K562 treated with DMSO at 1 percent for 48 hours (cell line): ENCODE results near the gene PSMC3IP. TPM values are rescaled to one million over a fixed set of nuclear protein-coding genes. Genes with fewer than 3 reads are reported as not detected.

Experiments used
- total RNA-seq: library from RNA; unstranded; fragments of 300-600 nt; gene quantifications from 2 replicates; pipeline ENCODE4 v1.2.3, GENCODE V29; 2022; ENCODE audit warnings: low replicate concordance; ENCODE audit errors: extremely low read depth

The PSMC3IP gene
- not detected in 2 replicates for total RNA-seq

GRCh38 chr17:42577532-42578281 is at the start of gene PSMC3IP:
TSS of gene PSMC3IP (minus strand) at chr17:42577729. CDS start at chr17:42577686, 43 bp downstream.

GRCh38 chr17:42609182-42609813 is 31.8 kb upstream of the PSMC3IP start, which contains the start of the genes RETREG3 and TUBG1:
TSS of gene RETREG3 (minus strand) at chr17:42609374. CDS start at chr17:42609324, 50 bp downstream.
TSS of gene TUBG1 (plus strand) at chr17:42609683. CDS start at chr17:42609738, 55 bp downstream.

DNA sequence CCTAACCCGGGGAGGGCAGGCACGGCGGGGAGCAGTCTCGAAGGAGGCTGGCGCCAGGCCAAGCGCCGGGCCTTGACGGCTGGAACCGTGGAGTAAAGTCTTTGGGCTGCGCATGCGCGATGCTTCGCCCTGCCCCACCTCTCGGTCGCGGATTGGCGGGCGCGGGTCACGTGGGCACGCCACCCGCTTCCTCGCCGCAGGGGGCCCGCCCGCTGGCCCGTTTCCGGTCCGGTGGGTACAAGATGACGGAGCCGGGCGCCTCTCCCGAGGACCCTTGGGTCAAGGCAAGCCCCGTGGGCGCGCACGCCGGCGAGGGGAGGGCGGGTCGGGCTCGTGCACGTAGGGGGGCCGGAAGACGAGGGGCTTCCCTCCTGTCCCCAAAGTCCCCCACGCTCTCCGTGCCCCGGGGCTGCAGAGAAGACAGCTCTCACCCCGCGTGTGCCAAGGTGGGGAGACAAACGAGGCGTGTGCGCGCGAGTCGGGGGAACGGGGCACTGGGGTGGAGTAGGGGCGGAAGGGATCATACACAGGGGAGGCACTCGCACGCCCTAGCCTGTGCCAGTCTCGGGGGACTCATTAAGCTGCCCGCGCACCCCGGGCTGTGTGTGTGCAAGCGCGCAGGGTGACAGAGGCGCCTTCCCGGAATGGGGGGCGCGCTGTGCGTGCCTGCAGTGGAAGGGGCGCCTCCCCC is 10.5 kb downstream of the PSMC3IP start, which contains the start of gene MLX:
Gene MLX, plus strand, starts transcription at position 218 of the 691 bp plus-strand sequence. Its CDS starts 25 bp downstream, at position 243.

GRCh38 chr17:42561897-42562387 is 15.6 kb downstream of the PSMC3IP start, which contains the start of gene COASY:
TSS of gene COASY (plus strand) at chr17:42562148. CDS start at chr17:42562623, 475 bp downstream.

DNA sequence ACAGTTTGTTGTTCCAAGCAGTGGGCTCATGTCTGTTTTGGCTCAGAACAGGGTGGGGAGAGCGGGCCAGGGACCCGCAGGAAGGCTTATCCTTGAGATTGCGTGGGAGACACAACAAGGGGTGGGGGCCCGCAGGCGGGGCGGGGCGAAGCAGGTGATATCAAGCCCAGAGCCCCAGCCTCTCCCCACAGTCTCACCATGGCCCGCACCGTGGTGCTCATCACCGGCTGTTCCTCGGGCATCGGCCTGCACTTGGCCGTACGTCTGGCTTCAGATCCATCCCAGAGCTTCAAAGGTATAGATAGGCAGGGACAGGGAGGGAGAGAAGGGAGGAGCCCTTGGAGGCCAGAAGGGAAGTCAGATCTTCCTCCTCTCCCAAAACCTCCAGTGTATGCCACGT is 24.8 kb downstream of the PSMC3IP start, which contains the start of gene HSD17B1:
Gene HSD17B1, plus strand, starts transcription at position 188 of the 400 bp plus-strand sequence. Its CDS starts 11 bp downstream, at position 199.

DNA sequence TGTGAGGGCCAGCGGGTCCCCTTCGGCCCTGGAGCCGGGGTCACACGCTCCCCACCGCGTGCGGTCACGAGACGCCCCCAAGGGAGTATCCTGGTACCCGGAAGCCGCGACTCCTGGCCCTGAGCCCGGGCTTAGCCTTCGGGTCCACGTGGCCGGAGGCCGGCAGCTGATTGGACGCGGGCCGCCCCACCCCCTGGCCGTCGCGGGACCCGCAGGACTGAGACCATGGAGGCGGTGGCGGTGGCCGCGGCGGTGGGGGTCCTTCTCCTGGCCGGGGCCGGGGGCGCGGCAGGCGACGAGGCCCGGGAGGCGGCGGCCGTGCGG is 41.5 kb downstream of the PSMC3IP start, which contains the start of gene NAGLU:
Gene NAGLU, plus strand, starts transcription at position 194 of the 324 bp plus-strand sequence. Its CDS starts 32 bp downstream, at position 226.

Other genes starting within 250 kb of the PSMC3IP start
- not detected in 2 replicates for gene STAT3, start 189.3 kb downstream of the PSMC3IP start, total RNA-seq
- gene CAVIN1, start 154.5 kb downstream of the PSMC3IP start, total RNA-seq = not detected in 2 replicates
- not detected in 2 replicates for gene ATP6V0A1, start 118.9 kb downstream of the PSMC3IP start, total RNA-seq
- not detected in 2 replicates for gene NAGLU, start 41.5 kb downstream of the PSMC3IP start, total RNA-seq
- gene HSD17B1, start 24.8 kb downstream of the PSMC3IP start, total RNA-seq = not detected in 2 replicates
- not detected in 2 replicates for gene COASY, start 15.6 kb downstream of the PSMC3IP start, total RNA-seq
- gene MLX, start 10.6 kb downstream of the PSMC3IP start, total RNA-seq = not detected in 2 replicates
- gene RETREG3, start 31.6 kb upstream of the PSMC3IP start, total RNA-seq = not detected in 2 replicates
- not detected in 2 replicates for gene TUBG1, start 32.0 kb upstream of the PSMC3IP start, total RNA-seq
- gene TUBG2, start 81.6 kb upstream of the PSMC3IP start, total RNA-seq = not detected in 2 replicates
- gene PLEKHH3, start 99.3 kb upstream of the PSMC3IP start, total RNA-seq = not detected in 2 replicates
- gene CCR10, start 104.1 kb upstream of the PSMC3IP start, total RNA-seq = not detected in 2 replicates
- gene CNTNAP1, start 104.8 kb upstream of the PSMC3IP start, total RNA-seq = not detected in 2 replicates
- not detected in 2 replicates for gene EZH1, start 167.3 kb upstream of the PSMC3IP start, total RNA-seq
- gene RAMP2, start 183.5 kb upstream of the PSMC3IP start, total RNA-seq = not detected in 2 replicates
- not detected in 2 replicates for gene VPS25, start 195.7 kb upstream of the PSMC3IP start, total RNA-seq
- not detected in 2 replicates for gene WNK4, start 202.9 kb upstream of the PSMC3IP start, total RNA-seq
- not detected in 2 replicates for gene COA3, start 221.0 kb upstream of the PSMC3IP start, total RNA-seq
- gene CNTD1, start 221.1 kb upstream of the PSMC3IP start, total RNA-seq = not detected in 2 replicates
- not detected in 2 replicates for gene BECN1, start 246.6 kb upstream of the PSMC3IP start, total RNA-seq